Astrocyte of the cerebellum (primary cell): Measurements from ENCODE around the gene IGHMBP2.

Experiments
- DNase-seq: peaks from one replicate; pipeline ENCODE4 v3.0.0-alpha.2; 2011; ENCODE audit warnings: low read depth
- H3K4me3 ChIP-seq: 2 replicates; pipeline ENCODE4 v1.5.1; 2011; ENCODE audit warnings: mild to moderate bottlenecking, low read depth, low read length, moderate library complexity
- CTCF ChIP-seq: IDR thresholded peaks from 2 replicates; pipeline ENCODE4 v1.5.1; 2012; ENCODE audit warnings: low read length, low read depth, moderate library complexity, mild to moderate bottlenecking; ENCODE audit errors: missing control alignments
- in situ Hi-C: cut with HindIII; loops from 2 replicates; pipeline ENCODE4 v1.10.0; 2017; ENCODE audit warnings: low sequenced_read_pairs

IGHMBP2 gene

DNA sequence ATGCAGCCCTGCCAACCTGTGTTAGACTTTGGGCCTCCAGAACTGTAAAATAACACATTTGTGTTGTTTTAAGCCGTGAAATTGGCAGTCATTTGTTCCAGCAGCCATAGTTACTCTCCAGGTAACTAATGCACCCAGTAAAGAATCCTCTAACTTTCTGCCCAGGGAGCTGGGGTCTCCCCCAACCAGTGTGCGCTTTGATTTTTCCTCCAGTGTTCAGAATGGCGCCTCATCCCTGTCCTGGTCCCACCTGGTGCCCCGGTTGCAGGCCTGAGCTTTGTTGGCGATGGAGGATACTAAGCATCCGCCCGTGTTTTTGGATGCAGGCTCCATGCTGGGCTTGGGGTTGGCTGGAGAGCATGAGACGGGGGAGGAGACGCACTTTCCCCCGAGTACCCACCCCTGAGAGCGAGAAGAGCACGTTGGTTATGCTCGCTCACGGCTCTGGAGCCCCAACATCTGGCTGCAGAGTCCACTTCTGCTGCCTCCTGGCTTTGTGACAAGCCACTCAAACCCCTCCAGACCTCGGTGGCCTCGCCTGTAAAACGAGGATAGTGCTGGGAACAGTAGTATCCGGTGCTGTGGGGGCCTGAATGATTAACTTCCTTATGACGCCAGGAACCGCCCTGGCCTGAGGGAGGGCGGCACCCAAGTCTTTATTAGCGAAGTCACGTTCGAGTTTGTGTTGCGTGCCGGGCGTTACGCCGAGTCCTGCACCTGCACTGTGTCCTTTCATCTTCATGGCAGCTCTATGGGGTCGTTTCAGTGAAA, 51.3 kb downstream of the IGHMBP2 start:
- in situ Hi-C loops, result no loop called here
- no peak for DNase-seq
- TF ChIP-seq CTCF, result no peak
- H3K4me3 ChIP-seq, result no peak overlapping the region

- no peak overlapping the region for H3K4me3 ChIP-seq
- TF ChIP-seq CTCF, result no peak
- in situ Hi-C loops, result no loop called here
- DNase-seq, result no peak
These were observed 51.9 kb downstream of the IGHMBP2 start for GRCh38 chr11:68955607-68955958.

DNA sequence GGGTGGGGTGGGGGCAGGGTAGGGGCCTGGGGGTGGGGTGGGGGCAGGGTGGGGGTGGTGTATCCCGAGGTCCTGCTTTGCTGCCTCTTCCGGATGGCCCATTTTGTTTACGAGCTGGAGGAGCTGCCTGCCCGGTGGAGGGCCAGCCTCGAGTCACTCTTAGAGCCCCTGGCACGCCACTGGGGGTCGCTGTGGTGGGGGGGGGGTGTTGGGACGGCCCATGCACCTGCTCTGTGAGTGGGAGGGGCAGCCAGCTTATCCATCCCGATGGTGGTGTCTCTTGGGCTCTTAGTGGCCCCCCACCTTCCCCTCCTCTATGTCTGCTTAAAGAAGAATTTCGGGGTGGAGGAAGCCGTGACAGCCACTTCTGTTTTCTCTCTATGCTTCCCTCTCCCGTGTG, 52.5 kb downstream of the IGHMBP2 start:
- no peak for DNase-seq
- no peak overlapping the region for H3K4me3 ChIP-seq
- TF ChIP-seq CTCF, result no peak
- in situ Hi-C loops, result no loop called here

DNA sequence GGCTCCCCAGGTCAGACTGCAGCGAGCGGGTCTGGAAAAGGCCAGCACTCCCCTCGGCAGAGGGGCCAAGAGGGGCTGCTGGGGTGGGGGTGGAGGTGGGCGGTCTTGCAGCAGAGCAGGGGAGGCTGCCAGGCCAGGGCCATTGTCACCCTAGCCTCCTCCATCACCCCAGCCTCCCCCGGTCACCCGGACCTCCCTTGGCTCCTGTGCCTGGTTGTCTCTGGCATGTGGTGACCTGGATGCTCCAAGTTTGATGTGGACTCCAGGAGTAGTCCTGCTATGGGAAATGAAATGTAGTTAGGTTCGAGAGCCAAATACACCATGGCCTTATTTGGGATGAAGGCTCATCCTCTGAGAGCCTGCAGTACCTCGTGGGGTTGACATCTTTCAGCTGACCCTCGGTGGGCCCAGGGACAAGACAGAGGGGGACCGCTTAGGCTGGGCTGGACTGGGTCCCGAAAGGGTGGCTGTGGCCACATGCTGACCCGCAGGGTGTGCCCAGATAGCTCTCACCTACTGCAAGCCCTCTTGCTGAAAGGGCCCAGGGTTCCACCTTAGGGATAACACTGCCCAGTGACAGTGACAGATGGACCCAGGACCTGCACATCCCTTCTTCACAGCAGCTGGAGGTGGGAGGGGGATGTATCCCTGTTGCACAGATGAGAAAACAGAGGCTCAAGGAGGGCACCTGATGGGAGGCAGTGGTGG, 53.0 kb downstream of the IGHMBP2 start:
- no peak for TF ChIP-seq CTCF
- no peak for DNase-seq
- H3K4me3 ChIP-seq, result no peak overlapping the region
- in situ Hi-C loops, result no loop called here

- H3K4me3 ChIP-seq, result no peak overlapping the region
- in situ Hi-C loops, result no loop called here
- DNase-seq, result no peak
- TF ChIP-seq CTCF, result no peak
These were observed 54.5 kb downstream of the IGHMBP2 start for GRCh38 chr11:68958211-68958610.

DNA sequence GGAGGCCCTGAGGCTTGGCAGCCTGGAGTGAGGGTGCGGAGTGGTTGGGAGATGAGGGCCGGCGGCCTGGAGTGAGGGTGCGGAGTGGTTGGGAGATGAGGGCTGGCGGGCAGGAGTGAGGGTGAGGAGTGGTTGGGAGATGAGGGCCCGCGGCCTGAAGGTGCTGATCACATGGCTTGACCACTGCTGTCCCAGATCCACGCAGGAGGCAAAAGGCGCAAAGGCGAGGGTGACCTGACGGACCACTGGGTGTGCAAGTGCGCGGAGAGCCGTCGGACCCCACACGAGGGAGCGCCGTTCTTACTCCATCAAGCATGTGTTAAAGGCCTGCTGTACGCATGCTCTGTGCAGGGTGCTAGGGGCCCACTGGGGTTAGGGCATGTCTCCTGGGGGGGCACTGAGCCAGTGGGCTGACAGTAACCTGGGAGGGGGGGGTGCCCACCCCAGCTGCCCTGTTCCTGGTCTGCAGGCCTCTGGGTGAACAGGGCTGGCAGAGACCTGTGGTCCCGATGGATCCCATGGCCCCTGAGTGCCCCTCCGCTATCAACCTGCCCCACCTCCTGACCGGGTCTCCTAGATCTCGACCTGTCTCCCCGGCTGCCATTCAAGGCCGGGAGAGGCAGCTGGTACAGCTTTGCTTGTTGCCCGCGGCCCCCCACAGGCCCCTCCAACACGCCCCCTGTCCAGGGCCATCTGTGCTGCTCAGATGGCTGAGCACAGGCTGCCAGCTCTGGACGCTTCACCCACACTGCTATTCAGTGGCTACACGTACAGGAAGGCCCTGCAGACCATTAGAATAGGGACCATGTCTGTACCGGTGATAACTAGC, 56.0 kb downstream of the IGHMBP2 start:
- in situ Hi-C loops, result no loop called here
- no peak for TF ChIP-seq CTCF
- DNase-seq, result no peak
- H3K4me3 ChIP-seq, result no peak overlapping the region
